Measurements from ENCODE around the gene ZNF549.

The ZNF549 gene

GRCh38 chr19:57557659-57558058 is 30.5 kb downstream of the ZNF549 start:
- DNase-seq (ENCODE audit: insufficient read length, low spot score) (no peak), FAIRE-seq (no peak)
- no peak for TF ChIP-seq POLR2A (IDR thresholded peaks at IDR 0.05; ENCODE audit: low read depth, low read length)

- DNase-seq (ENCODE audit: insufficient read length, low spot score), result no peak
- FAIRE-seq, result no peak
- TF ChIP-seq POLR2A (IDR thresholded peaks at IDR 0.05; ENCODE audit: low read depth, low read length), result no peak
Observed at GRCh38 chr19:57558525-57558924, 31.4 kb downstream of the ZNF549 start.

GRCh38 chr19:57559008-57559403 is 31.9 kb downstream of the ZNF549 start:
- TF ChIP-seq POLR2A (IDR thresholded peaks at IDR 0.05; ENCODE audit: low read depth, low read length), result 0 out of 2 replicates have a peak, but pooled peaks have one; percentile 14
- DNase-seq (ENCODE audit: insufficient read length, low spot score), result peak; percentile 87
- FAIRE-seq, result no peak

GRCh38 chr19:57559404-57560025 is 32.4 kb downstream of the ZNF549 start, which contains the start of gene ZNF550:
ZNF550 (minus strand) TSS chr19:57559863; CDS start chr19:57559682, 181 bp downstream.
- TF ChIP-seq POLR2A (IDR thresholded peaks at IDR 0.05; ENCODE audit: low read depth, low read length), result peak; percentile 93
- FAIRE-seq (peak; percentile 15), DNase-seq (ENCODE audit: insufficient read length, low spot score) (peak; percentile 96)

GRCh38 chr19:57560049-57560491 is 32.9 kb downstream of the ZNF549 start:
- no peak for FAIRE-seq
- peak; percentile 76 for DNase-seq (ENCODE audit: insufficient read length, low spot score)
- peak; percentile 56 for TF ChIP-seq POLR2A (IDR thresholded peaks at IDR 0.05; ENCODE audit: low read depth, low read length)

GRCh38 chr19:57563547-57563946 is 36.4 kb downstream of the ZNF549 start:
- DNase-seq (ENCODE audit: insufficient read length, low spot score), result no peak
- FAIRE-seq, result no peak
- TF ChIP-seq POLR2A (IDR thresholded peaks at IDR 0.05; ENCODE audit: low read depth, low read length), result no peak

- TF ChIP-seq POLR2A (IDR thresholded peaks at IDR 0.05; ENCODE audit: low read depth, low read length), result no peak
- FAIRE-seq (no peak), DNase-seq (ENCODE audit: insufficient read length, low spot score) (no peak)
Observed at GRCh38 chr19:57566396-57567265, 39.5 kb downstream of the ZNF549 start.

- FAIRE-seq (no peak), DNase-seq (ENCODE audit: insufficient read length, low spot score) (no peak)
- no peak for TF ChIP-seq POLR2A (IDR thresholded peaks at IDR 0.05; ENCODE audit: low read depth, low read length)
Observed at GRCh38 chr19:57570707-57571106, 43.6 kb downstream of the ZNF549 start.

- FAIRE-seq (no peak), DNase-seq (ENCODE audit: insufficient read length, low spot score) (no peak)
- no peak for TF ChIP-seq POLR2A (IDR thresholded peaks at IDR 0.05; ENCODE audit: low read depth, low read length)
Observed at GRCh38 chr19:57572415-57572947, 45.3 kb downstream of the ZNF549 start.

- TF ChIP-seq POLR2A (IDR thresholded peaks at IDR 0.05; ENCODE audit: low read depth, low read length), result no peak
- FAIRE-seq, result no peak
- no peak for DNase-seq (ENCODE audit: insufficient read length, low spot score)
Observed at GRCh38 chr19:57576661-57577060, 49.5 kb downstream of the ZNF549 start.

- FAIRE-seq (peak; percentile 62), DNase-seq (ENCODE audit: insufficient read length, low spot score) (peak; percentile 99)
- TF ChIP-seq POLR2A (IDR thresholded peaks at IDR 0.05; ENCODE audit: low read depth, low read length), result peak; percentile 55; the same call in 1 of the 2 replicates
Observed at GRCh38 chr19:57578487-57579205, 51.5 kb downstream of the ZNF549 start, which contains the start of gene ZNF416. ZNF416 (minus strand) TSS chr19:57578911; CDS start chr19:57578704, 207 bp downstream.

GRCh38 chr19:57583104-57583520 is 56.0 kb downstream of the ZNF549 start:
- TF ChIP-seq POLR2A (IDR thresholded peaks at IDR 0.05; ENCODE audit: low read depth, low read length), result no peak
- FAIRE-seq (no peak), DNase-seq (ENCODE audit: insufficient read length, low spot score) (no peak)

GRCh38 chr19:57583521-57584416 is 56.6 kb downstream of the ZNF549 start, which contains the start of gene ZIK1:
ZIK1 (plus strand) TSS chr19:57584145; CDS start chr19:57584357, 212 bp downstream.
- no peak; the same call in 1 of the 2 replicates for TF ChIP-seq POLR2A (IDR thresholded peaks at IDR 0.05; ENCODE audit: low read depth, low read length)
- FAIRE-seq (no peak), DNase-seq (ENCODE audit: insufficient read length, low spot score) (no peak)

Measured in H54 (cell line).